Measurements from ENCODE around the gene CDK3. TPM values are rescaled to one million over a fixed set of nuclear protein-coding genes. Genes with fewer than 3 reads are reported as not detected.
A peak's percentile ranks its signal among the peaks of the same experiment; 100 is the strongest.

CDK3 gene
- total and polyA plus RNA-seq, 2 of the 4 experiments (the other 2 are of a cell fraction), result 0.72 to 8.8 TPM

- Histone ChIP-seq H2BK5ac (ENCODE audit: low read depth, low read length, poor library complexity, severe bottlenecking) (no peak overlapping the region), H3K14ac (replicated peaks; ENCODE audit: low read depth, low read length) (no peak overlapping the region), H3K4me2 (ENCODE audit: low read depth, low read length) (no peak overlapping the region), H2BK20ac (ENCODE audit: low read depth, low read length) (no peak overlapping the region), H4K20me1 (ENCODE audit: insufficient read depth, low read length) (0 out of 2 replicates have a peak, but pooled peaks cover 8% of the 10 kb centered on the region), H2AFZ (replicated peaks; ENCODE audit: low read length, poor library complexity) (no peak overlapping the region), H3K27me3 (ENCODE audit: control insufficient read depth, insufficient read depth, low read length) (no peaks in the 10 kb centered on the region), H4K5ac (ENCODE audit: low read depth, low read length) (no peak overlapping the region), H3K79me1 (ENCODE audit: low read depth in 1 of 2, low read length in 2 of 2) (no peaks in the 10 kb centered on the region; a peak in 1 of 4 replicates), H3K56ac (ENCODE audit: extremely low read depth, insufficient read depth, low read length) (no peak overlapping the region), H3K18ac (ENCODE audit: low read depth, low read length) (no peak overlapping the region), H3K9me3 (ENCODE audit: control insufficient read depth, insufficient read depth, low read length) (no peaks in the 10 kb centered on the region), H3K27ac (ENCODE audit: insufficient read depth, low read length) (no peak overlapping the region), H4K91ac (ENCODE audit: insufficient read depth, low read depth, low read length) (no peak overlapping the region), H3K9me1 (ENCODE audit: insufficient read depth, low read length) (peaks cover 5% of the 10 kb centered on the region; the same call in 1 of the 2 replicates), H3K23ac (ENCODE audit: low read depth, low read length) (no peak overlapping the region), H2BK120ac (ENCODE audit: low read depth, low read length) (no peak overlapping the region), H3K4me3 (ENCODE audit: insufficient read depth, low read depth, low read length) (no peak overlapping the region), H2BK15ac (ENCODE audit: low read depth, low read length) (no peak overlapping the region), H4K8ac (ENCODE audit: low read depth in 2 of 2, low read length in 2 of 2) (no peak overlapping the region), H3K9ac (ENCODE audit: low read depth, low read length) (no peak overlapping the region), H3K4me1 (ENCODE audit: control insufficient read depth, insufficient read depth, low read length) (no peaks in the 10 kb centered on the region), H3K36me3 (ENCODE audit: control insufficient read depth, insufficient read depth, low read length) (peaks cover 54% of the 10 kb centered on the region), H2AK9ac (replicated peaks; ENCODE audit: low read depth, low read length, poor library complexity) (no peak overlapping the region), H3K4ac (ENCODE audit: low read depth, low read length) (no peak overlapping the region), H2AK5ac (ENCODE audit: low read depth, low read length) (no peak overlapping the region)
- DNase-seq, result peak; percentile 40
- ChIA-PET POLR2A (ENCODE audit: unreplicated experiment) (no interaction called here), CTCF (no interaction called here)
- in situ Hi-C loops (cut with MboI; ENCODE audit: low sequenced_read_pairs), result no loop called here
- ATAC-seq (ENCODE audit: low read depth), result no peak
- WGBS, 2 experiments (ENCODE audit: extremely low coverage in 2 of 2, insufficient read length in 1 of 2), result 68% methylated on average over 6 of the region's 6 CpGs; no CpG with 5 or more reads in 1 of the 2 experiments
- dilution Hi-C loops (cut with HindIII; ENCODE audit: low sequenced_read_pairs, unreplicated experiment), result no loop called here
- intact Hi-C loops (cut with micrococcal nuclease), result loop anchor here (5.0 kb wide), 1 partner anchor 33 kb away; the partner anchor contains the start of genes GALR2 and SRP68
- no peak for TF ChIP-seq MAFK (IDR thresholded peaks at IDR 0.05; ENCODE audit: low read depth, low read length)
- 0 out of 2 replicates have a peak, but pooled peaks have one; percentile 36 for TF ChIP-seq NFE2L2 (IDR thresholded peaks at IDR 0.05; ENCODE audit: low read depth, low read length)
- no peak for TF ChIP-seq MXI1 (IDR thresholded peaks at IDR 0.05; ENCODE audit: borderline replicate concordance, low read depth, low read length)
- TSS peak; percentile 96 for BruUV-seq (replicated peaks)
Observed at GRCh38 chr17:76039121-76039520, 38.5 kb downstream of the CDK3 start.

All from IMR-90 (cell line).